GM19328 (cell line): ENCODE results near the gene KCNH4.
A peak's percentile ranks its signal among the peaks of the same experiment; 100 is the strongest.
"Not testable (repeated sequence)": the region's sequence is repeated elsewhere in the genome, so short reads cannot be mapped to it uniquely, and the experiment has no call there.

Experiments used
- ATAC-seq: cut with Tn5 transposase; IDR thresholded peaks from one replicate; pipeline ENCODE4 v1.9.1; 2021; ENCODE audit warnings: mild to moderate bottlenecking, moderate library complexity; ENCODE audit not compliant: unreplicated experiment

Gene KCNH4

DNA sequence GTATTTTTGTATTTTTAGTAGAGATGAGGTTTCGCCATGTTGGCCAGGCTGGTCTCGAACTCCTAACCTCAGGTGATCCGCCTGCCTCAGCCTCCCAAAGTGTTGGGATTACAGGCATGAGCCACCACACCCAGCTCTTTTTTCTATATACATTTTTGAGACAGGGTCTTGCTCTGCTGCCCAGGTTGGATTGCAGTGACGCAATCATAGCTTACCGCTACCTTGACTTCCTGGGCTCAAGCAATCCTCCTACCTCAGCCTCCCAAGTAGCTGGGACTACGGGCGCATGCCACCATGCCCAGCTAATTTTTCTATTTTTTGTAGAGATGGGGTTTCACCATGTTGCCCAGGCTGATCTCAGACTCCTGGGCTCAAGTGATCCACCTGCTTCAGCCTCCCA lies 40.3 kb downstream of the KCNH4 start:
- ATAC-seq, result not testable (repeated sequence)

DNA sequence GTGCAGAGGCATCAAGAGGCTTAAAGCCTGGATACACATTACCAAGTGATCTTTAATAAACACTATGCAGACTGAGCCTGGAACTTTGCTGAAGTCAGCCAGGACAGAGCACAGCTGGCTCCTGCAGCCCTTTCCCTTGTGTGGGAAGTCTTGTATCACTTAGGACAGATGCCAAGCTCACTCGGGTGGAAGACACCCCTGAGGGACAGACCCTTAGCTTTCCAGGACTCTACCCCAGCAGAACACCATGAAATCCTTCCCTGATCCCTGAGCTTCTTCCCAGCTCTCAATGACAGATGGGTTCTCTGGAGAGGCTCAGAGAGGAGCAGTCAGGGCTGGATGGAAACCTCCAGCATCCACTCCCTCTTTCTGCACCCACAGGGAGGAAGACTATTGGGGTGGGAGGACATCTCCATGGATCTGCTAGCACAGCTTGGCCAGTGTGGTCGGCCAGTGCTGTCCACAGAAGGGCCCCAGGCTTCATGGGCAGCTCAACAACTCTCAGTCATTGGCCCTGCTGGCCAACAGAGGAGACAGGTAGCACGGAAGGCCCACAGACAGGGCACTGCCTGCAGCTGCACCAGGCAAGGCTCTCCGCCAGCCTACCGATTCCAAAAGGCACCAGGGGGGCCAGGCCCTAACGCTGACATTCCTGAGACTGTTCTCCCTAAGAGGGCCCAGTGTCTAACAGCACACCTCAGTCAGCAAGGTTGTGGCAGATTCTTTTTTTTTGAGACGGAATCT lies 42.0 kb downstream of the KCNH4 start:
- ATAC-seq, result no peak

DNA sequence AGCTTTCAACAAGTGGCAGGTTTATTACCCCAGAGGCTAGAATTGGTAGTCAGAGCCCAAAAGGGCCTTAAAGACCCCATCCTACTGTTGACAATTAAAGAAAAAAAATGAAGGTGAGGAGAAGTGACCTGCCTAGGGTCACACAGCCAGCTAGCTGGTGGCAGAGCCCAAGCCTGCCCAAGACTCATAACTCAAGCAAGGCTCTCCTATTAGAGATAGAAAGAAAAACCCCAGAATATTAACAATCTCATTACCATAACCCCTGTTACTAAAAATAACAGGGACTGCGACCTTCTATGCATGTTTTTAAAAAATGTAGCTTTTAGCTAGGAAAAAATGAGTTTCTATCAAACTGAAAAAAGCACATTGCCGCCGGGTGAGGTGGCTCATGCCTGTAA lies 44.3 kb downstream of the KCNH4 start:
- no peak for ATAC-seq

DNA sequence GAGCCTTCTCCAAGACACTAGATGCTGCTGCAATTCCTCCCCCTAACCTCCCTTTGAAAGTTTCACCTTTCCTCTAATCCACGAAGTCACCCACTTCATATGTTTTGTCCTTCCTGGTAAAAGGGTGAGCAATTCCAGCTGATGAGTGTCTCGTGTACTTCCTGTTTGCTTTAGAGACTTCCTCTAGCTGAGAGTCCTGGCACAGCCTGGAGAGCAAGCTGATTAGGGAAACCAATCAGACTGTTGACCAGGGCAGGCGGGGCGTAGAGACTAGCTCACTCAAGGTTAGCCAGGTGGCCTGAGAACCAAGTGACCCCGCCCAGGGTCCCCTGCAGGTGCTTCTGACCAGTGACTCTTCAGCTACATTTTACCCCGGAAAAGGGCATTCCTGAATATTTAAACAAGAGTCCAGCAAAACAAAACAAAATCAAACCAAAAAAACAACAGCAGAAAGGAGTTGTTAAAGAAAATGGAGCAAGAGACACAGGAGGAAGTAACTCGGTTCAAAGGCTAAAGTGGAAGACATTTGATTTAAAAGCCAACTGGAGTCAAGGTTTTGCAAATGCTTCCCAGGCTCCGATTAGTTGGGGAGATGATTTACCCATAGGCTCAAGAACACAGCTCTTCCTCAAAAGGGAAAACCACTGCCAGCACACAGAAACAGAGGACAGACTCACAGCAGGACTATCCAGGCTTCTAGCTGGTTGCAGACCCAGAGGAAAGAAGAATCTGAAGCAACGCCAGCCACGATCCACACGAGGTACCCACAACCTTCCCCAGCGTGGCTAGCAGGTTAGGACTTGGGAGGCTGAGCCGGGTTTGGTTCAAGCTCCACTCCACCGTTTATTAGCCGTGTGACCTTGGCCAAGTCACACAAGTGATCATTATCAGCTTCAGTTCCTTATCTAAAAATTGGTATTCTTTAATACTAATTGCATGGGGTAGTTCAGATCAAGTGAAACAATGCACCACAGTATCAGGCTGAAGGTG lies 45.0 kb downstream of the KCNH4 start:
- ATAC-seq, result no peak

GRCh38 chr17:42135151-42135550 lies 45.8 kb downstream of the KCNH4 start:
- no peak for ATAC-seq

- ATAC-seq, result no peak
Observed at GRCh38 chr17:42133461-42134041, 47.4 kb downstream of the KCNH4 start.

- ATAC-seq, result no peak
Observed at GRCh38 chr17:42132941-42133340, 48.0 kb downstream of the KCNH4 start.

GRCh38 chr17:42131981-42132432 lies 48.9 kb downstream of the KCNH4 start:
- no peak for ATAC-seq

DNA sequence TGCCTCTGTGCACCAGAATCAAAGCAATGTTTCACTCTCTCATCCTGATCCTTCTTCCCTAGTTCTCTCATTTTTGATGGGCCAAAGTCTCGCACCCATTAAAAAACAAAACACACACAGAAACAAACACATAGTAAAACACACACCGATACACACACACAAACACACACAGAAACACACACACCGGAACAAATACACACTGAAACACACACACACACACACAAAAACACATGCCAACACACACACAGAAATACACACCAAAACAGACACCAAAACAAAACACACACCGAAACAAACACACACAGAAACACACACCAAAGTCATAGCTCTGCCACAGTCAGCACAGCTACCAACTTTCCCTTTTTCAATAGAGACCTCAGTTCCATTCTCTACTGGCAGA lies 49.7 kb downstream of the KCNH4 start:
- ATAC-seq, result no peak

DNA sequence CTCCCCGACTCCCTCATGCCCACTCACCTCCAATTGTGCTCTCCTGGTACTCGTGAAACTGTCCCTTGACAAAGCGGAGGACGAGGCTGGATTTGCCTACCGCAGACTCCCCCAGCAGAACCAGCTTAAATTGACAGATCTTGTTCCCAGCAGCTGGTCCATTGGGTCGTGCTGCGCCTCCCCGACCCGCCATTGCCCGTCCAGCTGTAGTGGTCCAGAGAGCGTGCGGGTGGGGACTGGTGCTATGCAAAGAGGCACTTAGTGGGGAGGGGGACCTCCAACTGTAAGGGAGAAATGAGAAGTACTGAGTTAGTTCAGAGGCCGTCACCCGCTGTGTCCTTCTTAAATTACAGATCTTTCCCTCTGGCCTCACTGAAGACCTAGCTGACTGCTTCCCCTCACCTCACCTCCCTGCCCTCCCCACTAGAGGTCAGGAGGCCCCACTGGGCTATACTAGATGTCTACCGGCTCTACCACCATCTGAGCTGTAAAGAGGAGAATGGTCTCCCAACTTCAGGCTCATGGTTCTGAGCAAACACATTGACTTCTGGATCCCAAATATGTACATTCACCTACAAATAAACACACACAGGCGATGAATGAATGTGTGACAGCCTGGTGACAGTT lies 50.5 kb downstream of the KCNH4 start:
- ATAC-seq, result no peak

DNA sequence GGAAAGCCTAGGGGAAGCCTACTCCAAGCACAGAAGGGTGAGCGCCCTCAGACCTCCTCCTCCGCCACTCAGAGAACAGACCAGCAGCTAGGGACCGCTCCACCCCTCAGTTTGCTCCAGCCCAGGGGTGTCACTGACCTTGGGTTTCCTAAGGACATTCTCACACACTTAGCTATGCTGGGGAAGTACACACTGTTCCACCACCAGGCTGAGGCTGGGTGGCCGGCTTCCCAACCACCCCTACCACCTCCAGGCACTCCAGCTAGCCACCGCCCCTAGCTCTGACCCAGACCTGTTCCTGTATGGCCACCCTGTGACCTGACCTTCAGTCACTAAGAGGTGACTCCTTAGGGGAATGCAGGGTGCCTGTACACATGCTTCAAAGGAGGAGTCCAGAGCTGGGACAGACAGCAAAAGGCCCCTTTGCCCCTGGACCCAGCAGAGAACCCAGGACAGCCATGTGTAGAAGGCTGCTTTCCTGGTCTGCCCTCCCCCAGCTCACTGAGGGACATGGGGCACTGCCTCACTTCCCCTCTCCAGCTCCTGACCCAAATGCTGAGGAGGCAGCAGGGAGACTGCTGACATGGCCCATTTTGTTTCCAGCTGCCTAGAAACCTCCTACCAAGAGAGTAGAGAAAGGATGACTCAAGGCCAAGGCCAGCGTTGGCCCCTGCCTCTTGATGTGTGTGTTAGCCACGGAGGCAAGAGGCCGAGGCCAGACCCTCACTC lies 51.7 kb downstream of the KCNH4 start:
- no peak for ATAC-seq

DNA sequence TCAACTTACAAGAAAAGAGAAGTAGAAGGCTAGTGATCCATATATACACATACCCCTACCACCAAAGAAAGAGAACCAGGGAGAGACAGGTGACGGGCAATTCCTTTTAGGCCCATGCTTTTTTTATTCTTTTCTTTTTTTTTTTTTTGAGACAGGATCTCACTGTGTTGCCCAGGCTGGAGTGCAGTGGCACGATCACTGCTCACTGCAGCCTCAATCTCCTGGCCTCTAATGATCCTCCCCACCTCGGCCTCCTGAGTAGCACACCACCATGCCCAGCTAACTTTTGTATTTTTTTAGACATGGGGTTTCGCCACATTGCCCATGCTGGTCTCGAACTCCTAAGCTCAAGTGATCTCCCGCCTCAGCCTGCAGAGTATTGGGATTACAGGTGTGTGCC lies 53.5 kb downstream of the KCNH4 start:
- no peak for ATAC-seq

DNA sequence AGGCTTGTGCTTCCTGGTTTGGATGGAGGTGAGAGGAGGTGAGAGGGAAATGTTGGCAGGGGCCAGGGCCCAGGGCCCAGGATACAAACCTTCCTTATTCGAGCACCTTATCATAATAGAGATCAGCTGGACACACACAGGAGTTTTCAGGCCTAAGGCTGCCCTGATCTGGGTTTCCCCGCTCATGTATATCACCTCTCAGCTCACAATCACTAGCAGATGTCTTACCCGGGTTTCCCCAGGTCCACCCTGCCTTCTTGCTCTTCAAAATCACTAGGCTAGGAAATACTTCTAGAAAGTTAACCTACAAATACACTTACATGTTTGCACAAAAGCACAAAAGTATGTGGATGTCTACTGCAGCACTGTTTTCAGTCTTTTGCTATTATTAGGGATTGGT lies 54.1 kb downstream of the KCNH4 start:
- no peak for ATAC-seq

GRCh38 chr17:42125565-42125964 lies 55.4 kb downstream of the KCNH4 start:
- ATAC-seq, result no peak

GRCh38 chr17:42124256-42124655 lies 56.7 kb downstream of the KCNH4 start:
- ATAC-seq, result no peak

DNA sequence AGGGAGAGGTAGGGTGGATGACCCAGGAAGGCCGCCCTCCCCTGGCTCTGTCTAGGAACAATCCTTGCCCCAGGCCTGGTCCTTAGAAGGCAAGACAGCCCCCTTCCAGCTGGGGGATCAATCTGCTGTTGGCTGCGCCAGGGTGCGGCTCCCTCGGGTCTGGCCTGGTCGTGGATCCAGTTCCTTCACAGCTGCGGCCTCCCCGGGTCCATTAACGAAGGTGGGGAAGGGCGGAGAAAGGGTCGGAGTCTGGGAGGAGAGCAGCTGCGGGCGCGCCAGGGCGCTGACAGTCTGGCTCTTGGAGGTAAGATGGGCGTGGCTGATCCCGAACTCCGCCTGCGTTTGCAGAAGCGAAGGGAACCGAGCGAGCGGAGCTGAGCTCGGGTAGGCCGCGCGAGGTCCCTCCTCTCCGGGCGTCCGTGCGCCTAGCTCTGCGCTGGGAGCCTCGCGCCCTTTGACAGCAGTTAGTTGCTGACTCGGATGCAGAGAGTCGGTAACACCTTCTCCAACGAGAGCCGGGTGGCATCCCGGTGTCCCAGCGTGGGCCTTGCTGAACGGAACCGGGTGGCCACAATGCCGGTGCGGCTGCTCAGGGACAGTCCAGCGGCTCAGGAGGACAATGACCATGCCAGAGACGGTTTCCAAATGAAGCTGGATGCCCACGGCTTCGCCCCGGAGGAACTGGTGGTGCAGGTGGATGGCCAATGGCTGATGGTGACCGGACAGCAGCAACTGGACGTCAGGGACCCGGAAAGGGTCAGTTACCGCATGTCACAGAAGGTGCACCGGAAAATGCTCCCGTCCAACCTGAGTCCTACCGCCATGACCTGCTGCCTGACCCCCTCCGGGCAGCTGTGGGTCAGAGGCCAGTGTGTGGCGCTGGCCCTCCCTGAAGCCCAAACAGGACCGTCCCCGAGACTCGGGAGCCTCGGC lies 58.3 kb downstream of the KCNH4 start, which contains the start of gene HSPB9:
TSS of gene HSPB9 (plus strand) at position 434 of the 933 bp plus-strand sequence. CDS start at position 481, 47 bp downstream.
- no peak for ATAC-seq

GRCh38 chr17:42120770-42121769 lies 59.9 kb downstream of the KCNH4 start, which contains the start of gene KAT2A:
Gene KAT2A (minus strand): TSS chr17:42121367. CDS start chr17:42121304, 63 bp downstream.
- peak; percentile 72 for ATAC-seq
